NCI-H2107 (cell line): ENCODE measurements around the gene CRY1.

Experiments used
- DNase-seq: peaks from one replicate; lab custom pipeline; 2025; lab: John Stamatoyannopoulos, UW

CRY1 gene

DNA sequence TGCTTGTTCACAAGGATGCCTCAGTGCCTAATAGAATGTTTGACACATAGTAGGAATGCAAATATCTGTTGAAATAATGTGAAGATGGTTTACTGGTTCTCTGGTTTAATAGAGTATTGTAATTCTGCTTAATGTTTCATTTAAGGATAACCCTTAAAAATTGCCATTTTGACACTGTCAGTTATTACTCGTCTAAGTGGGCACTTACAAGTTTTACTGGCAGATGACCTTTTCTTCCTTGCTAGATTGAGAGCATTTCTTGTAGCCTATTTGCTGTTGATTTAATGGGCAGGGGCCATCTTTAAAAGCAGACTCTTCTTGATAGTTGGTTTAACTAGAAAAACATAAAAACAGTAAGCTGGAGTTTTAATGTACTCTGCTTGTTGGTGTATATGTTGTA, 135.8 kb downstream of the CRY1 start:
- DNase-seq = no peak

DNA sequence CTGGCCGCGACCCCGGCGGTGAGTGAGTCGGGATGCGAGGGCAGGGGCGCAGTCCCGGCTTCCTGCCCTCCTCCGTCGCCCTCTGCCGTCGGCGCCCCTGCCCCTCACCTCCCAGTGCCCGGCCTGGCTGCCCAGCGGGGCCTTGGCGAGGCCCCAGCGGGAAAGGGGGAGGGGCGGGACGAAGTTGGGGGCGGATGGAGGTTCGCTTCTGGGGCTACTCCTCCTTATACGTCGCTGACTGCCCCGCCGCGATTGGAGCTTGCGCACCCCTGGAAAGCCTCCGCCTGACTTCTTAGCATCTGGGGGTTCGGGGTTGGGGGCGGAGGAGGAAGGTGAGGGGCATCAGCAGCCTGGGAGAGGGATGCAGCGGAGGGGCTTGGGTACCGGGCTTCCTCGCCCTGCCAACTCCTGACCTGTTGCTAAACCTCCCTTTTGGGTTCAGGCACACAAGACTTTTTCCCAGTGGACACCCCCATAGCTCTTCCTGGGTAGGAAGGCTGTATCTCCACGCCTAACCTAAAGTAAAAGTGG, 137.2 kb downstream of the CRY1 start:
- no peak for DNase-seq

DNA sequence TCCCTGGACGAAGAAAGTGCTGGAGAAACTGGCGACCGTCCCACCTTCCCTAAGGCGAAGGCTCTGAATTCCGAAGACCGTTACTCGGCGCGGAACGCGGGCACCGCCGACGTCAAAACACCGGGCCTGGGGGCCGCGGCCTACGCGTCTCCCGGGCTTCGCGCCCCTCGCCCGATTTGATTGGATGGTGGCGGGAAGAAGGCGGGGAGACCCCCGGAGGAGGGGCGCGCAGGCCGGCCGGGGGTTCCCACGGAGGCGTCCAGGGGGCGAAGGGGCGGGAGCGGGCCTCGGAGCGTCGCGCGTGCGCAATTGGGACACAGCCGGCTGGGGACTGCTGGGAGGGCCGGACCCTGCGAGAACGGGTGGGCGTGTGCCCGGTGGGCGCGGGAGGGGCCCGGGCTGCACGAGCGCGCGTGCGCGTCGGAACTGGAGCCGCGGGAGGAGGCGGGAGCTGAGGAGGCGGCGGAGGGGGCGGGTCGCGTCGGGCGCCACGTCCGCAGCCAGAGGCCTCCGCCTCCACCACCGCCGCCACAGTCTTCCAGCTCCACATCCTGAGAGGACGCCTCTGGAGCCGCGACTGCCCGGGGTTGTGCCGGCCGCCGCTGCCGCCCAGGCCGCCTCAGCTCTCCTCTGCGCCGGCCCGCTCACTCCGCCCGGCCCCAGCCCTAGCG, 137.8 kb downstream of the CRY1 start, which contains the start of gene TMEM263:
Gene TMEM263 (plus strand): TSS at position 531 of the 671 bp plus-strand sequence. CDS start 11,210 bp downstream, outside the sequence.
- peak; percentile 90 for DNase-seq

DNA sequence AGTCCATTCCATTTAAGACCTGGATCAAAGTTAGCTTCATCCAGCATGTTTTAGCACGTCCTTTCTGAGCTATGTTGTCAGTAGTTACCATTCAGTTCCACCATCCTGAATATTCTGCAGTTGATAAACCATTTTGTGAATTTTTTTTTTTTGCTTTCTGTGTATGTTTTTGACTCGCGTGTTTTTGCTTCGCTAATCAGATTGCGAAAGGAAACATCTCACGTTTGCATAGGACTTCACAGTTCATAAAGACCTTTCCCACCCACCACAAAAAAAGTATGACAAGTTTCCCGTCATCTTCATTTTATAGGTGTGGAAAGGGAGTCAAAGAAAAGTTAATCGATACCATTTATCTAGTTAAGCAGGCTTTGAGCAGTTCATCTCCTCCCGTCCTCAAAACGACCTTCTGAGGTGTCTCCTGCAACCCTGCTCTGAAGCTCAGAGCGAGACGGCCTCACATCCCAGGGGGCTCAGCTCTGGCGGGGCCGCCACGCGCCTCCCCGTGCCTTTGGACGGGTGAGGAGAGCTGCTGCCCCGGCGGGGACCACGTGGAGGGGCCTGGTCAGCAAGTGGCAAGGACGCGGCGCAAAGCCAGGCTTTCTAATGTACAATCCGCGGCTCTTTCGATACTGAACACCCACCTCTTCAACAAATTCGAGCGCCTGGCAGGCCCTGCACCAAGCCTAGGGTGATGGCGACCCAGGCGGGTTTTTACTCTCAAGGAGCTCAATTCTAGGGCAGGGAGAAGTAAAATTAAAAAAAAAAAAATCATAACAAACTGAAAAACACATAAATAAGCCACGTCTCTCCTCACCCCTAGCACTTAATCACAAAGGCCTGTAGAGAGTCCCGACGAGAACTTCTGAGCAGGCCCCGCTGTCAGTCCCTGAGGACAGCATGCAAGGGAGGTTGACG, 138.6 kb downstream of the CRY1 start:
- no peak for DNase-seq

DNA sequence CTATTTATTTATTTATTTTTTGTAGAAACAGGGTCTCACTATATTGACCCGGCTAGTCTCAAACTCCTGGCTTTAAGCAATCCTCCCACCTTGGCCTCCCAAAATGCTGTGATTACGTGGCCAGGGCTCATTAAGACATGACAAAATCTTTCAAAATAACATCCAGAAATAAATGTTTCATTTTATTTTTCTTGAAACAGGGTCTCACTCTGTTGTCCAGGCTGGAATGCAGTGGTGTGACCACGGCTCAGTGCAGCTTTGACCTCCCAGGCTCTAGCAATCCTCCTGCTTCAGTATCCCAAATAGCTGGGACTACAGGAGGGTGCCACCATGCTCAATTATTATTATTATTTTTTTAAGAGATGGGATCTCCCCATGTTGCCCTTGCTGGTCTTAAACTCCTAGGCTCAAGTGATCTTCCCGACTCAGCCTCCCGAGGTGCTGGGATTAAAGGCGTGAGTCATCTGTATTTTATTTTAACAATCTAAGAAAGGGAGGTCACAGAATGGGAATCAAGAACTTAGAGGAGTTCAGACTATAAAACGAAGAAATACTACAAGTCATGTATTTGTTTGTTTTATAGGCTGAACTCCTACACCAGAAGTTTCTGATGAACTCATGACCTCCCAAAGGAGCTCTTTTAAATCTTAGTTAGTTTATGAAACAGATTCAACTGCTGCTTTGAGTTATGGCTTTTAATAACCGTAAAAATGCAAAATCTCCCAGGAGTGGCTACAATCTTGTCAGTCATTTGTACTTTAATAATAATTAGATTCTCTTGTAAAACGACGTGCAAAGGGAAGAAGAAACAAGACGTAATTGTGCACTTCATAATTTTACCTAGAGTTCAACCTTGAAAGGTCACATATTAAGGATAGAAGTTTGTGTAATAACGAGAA, 139.7 kb downstream of the CRY1 start:
- DNase-seq = no peak

DNA sequence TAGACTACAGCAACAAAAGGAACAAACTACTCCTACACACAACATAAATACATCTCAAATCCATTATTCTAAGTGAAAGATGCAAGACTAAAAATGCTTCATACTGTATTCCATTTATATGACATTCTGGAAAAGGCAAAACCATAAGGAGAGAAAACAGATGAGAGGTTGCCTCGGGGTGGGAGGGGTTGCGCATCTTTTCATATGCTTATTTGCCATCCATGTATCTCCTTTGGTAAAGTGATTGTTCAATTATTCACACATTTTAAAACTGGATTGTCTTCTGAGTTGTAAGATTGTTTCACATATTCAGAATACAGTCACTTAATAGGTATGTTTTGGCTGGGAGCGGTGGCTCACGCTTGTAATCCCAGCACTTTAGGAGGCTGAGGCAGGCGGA, 142.8 kb downstream of the CRY1 start:
- no peak for DNase-seq

DNA sequence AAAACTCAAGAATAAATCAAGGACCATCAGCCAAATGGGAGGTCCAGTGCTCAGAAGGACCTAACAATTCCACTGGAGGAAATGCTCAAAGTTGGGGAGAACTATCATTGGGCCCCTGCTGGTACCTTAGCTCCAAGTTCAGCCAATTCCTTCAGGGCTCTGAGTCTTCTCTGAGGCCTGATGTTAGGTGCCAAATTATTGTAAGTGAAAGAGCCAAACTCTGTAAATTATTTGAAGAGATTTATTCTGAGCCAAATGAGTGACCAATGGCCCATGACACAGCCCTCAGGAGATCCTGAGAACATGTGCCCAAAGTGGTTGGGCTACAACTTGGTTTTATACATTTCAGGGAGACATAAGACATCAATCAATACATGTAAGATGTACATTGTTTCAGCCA, 145.9 kb downstream of the CRY1 start:
- DNase-seq = no peak

DNA sequence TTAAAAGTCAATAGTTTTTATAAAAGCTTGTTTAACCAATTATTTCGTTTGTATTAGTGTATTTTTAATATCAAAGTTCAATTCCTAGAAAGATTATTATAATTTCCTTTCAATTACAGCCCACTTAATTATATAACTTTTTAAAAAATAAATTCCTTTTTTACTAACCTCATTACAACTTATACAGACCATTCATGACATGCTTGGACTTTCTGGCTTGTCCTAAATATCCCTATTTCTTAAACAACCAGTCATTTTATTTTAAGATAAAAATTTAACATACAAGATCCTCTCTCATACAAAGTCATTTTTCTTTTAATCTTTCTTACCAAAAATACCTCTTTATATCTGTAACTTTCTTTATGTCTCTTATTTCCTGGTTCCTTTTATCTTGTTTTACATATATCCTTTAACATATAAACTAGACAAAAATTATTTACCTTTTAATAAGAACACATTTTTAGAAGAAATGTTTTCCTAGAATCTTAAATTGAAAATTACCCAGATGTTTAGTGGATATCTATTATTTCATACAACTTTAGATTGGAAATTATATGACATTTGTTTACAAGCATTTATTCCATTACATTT, 148.0 kb downstream of the CRY1 start:
- no peak for DNase-seq

DNA sequence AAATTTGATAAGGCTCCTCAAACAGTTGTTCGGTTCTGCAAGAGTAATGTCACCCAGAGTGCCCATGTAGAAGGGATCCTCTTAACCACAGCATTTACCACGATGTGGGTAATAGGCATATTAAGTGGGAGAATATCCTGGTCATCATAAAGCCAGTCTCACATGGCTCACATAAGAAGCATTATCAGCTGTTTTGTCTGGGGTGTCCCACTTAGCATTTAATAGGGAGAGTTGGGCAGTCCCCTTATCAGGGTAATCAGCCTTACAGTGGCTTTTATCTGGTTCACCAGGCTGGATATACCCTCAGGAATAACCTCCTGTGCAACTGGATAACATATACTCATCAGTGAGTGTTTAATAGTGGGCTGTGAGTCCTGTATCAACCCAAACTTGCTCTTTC, 150.6 kb downstream of the CRY1 start:
- DNase-seq = no peak

DNA sequence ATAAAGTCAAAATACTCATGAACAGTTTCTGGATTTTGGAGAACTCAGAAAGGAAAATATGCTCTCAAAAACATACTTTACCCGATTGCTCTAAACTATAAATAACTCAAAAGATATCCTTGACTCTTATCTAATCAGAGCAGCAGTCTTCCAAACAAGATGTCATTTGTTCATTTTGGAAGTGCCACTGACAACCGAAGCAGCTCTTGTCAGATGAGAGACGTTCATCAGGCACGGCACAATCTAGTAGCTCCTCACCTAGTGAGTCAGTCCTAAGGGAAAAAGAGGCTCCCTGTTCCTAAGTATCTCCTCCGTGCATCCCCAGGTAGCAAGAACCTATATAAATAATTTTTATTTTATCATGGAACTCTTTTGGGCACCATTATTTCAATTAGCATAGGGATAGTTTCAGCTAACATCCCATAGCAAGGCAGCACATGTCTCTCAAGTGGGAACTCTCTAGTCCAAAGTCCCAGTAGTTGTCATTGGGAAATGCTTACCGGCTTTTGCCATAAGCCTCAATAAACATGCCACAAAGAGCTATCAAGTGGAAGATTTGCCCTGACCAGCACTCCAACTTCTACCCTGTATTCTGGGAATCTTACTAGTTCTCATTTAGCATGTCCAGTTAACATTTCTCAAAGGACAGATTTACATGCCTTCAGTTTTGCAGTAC, 151.7 kb downstream of the CRY1 start:
- DNase-seq = no peak
